GM12865 (cell line): ENCODE measurements around the gene ST8SIA6.

ENCODE experiments used
- DNase-seq: peaks from one replicate; pipeline ENCODE4 v3.0.0; 2010; ENCODE audit warnings: low read depth
- H3K4me3 ChIP-seq: 2 replicates; pipeline ENCODE4 v1.5.1; 2011; ENCODE audit warnings: mild to moderate bottlenecking, low read depth, low read length, control low read depth
- CTCF ChIP-seq: IDR thresholded peaks from 2 replicates; pipeline ENCODE4 v1.5.1; 2011; ENCODE audit warnings: low read length, control low read depth, low read depth, inconsistent platforms; ENCODE audit not compliant: insufficient read depth; ENCODE audit errors: missing control alignments

Gene ST8SIA6

GRCh38 chr10:17483079-17483478 is 28.7 kb upstream of the ST8SIA6 start:
- no peak for DNase-seq
- H3K4me3 ChIP-seq = no peak overlapping the region
- TF ChIP-seq CTCF = no peak

- no peak overlapping the region for H3K4me3 ChIP-seq
- no peak for TF ChIP-seq CTCF
- no peak for DNase-seq
These were observed 25.4 kb upstream of the ST8SIA6 start for GRCh38 chr10:17479822-17480221.

GRCh38 chr10:17479015-17479615 is 24.7 kb upstream of the ST8SIA6 start:
- no peak for DNase-seq
- no peak for TF ChIP-seq CTCF
- no peak overlapping the region for H3K4me3 ChIP-seq

GRCh38 chr10:17476073-17476472 is 21.7 kb upstream of the ST8SIA6 start:
- no peak overlapping the region for H3K4me3 ChIP-seq
- DNase-seq = peak; percentile 34
- no peak for TF ChIP-seq CTCF

- no peak for DNase-seq
- H3K4me3 ChIP-seq = no peak overlapping the region
- no peak for TF ChIP-seq CTCF
These were observed 21.3 kb upstream of the ST8SIA6 start for GRCh38 chr10:17475661-17476060.

- DNase-seq = no peak
- H3K4me3 ChIP-seq = no peak overlapping the region
- TF ChIP-seq CTCF = no peak
These were observed 20.4 kb upstream of the ST8SIA6 start for GRCh38 chr10:17474595-17475323.
